Astrocyte (in vitro differentiated cells and primary cell): ENCODE results near the gene PTPRM.

Experiments
- CTCF ChIP-seq: IDR thresholded peaks from 2 replicates; pipeline ENCODE4 v1.5.1; 2011; ENCODE audit warnings: low read depth, mild to moderate bottlenecking, inconsistent platforms, low read length, moderate library complexity; ENCODE audit not compliant: insufficient read depth
- EZH2 ChIP-seq: IDR thresholded peaks from 2 replicates; pipeline ENCODE4 v1.6.1; 2012; ENCODE audit warnings: mild to moderate bottlenecking, low read length, inconsistent platforms; ENCODE audit not compliant: insufficient read depth

- TF ChIP-seq CTCF (no peak), EZH2 (no peak)
Measured at GRCh38 chr18:8114480-8114879, 547.4 kb downstream of the PTPRM start.
